Dermis lymphatic vessel endothelial cell (primary cell): ENCODE data around the gene MOBP. TPM values are rescaled to one million over a fixed set of nuclear protein-coding genes. Genes with fewer than 3 reads are reported as not detected.

Experiments used
- total RNA-seq: library from RNA; depleted of rRNA; stranded (reverse); fragments of >200 nt; gene quantifications from 2 replicates; pipeline ENCODE4 v1.2.1, GENCODE V29; 2014

The MOBP gene
- under 0.01 TPM in 1 of 2 replicates, not detected in the other for total RNA-seq

GRCh38 chr3:39467394-39468107 is at the start of gene MOBP:
TSS of gene MOBP (plus strand) at chr3:39467680. CDS start at chr3:39502070, 34,390 bp downstream.

Other genes starting within 250 kb of the MOBP start
- gene CX3CR1, start 187.6 kb upstream of the MOBP start, total RNA-seq = not detected in 2 replicates
- not detected in 2 replicates for gene CCR8, start 138.0 kb upstream of the MOBP start, total RNA-seq
- gene SLC25A38, start 84.3 kb upstream of the MOBP start, total RNA-seq = 15.1 and 17.1 TPM in 2 replicates
- gene RPSA, start 61.0 kb upstream of the MOBP start, total RNA-seq = 1,007 and 1,295 TPM in 2 replicates